HG03064 (cell line): ENCODE data around the gene ZACN.

Source experiments
- ATAC-seq: cut with Tn5 transposase; IDR thresholded peaks from one replicate; pipeline ENCODE4 v1.9.1; 2021; ENCODE audit warnings: low read depth; ENCODE audit not compliant: unreplicated experiment

The ZACN gene

GRCh38 chr17:76080768-76081287 lies 1.8 kb downstream of the ZACN start:
- no peak for ATAC-seq

GRCh38 chr17:76081295-76082210 lies 2.6 kb downstream of the ZACN start:
- no peak for ATAC-seq

GRCh38 chr17:76082326-76083251 lies 3.6 kb downstream of the ZACN start:
- ATAC-seq: no peak

- ATAC-seq: no peak
These were observed 4.7 kb downstream of the ZACN start for GRCh38 chr17:76083536-76084182.

GRCh38 chr17:76085066-76085730 lies 6.2 kb downstream of the ZACN start:
- ATAC-seq: no peak

- no peak for ATAC-seq
These were observed 6.9 kb downstream of the ZACN start for GRCh38 chr17:76085731-76086366.

- ATAC-seq: no peak
These were observed 7.4 kb downstream of the ZACN start for GRCh38 chr17:76086384-76086783.

- ATAC-seq: no peak
These were observed 8.5 kb downstream of the ZACN start for GRCh38 chr17:76087531-76087930.

- ATAC-seq: no peak
These were observed 9.3 kb downstream of the ZACN start for GRCh38 chr17:76088041-76088867.

- no peak for ATAC-seq
These were observed 10.0 kb downstream of the ZACN start for GRCh38 chr17:76088868-76089576.

GRCh38 chr17:76089680-76090516 lies 10.9 kb downstream of the ZACN start:
- no peak for ATAC-seq

GRCh38 chr17:76090517-76091129 lies 11.6 kb downstream of the ZACN start:
- ATAC-seq: no peak

GRCh38 chr17:76091526-76092286 lies 12.7 kb downstream of the ZACN start:
- no peak for ATAC-seq

GRCh38 chr17:76092526-76093413 lies 13.8 kb downstream of the ZACN start:
- no peak for ATAC-seq

GRCh38 chr17:76094046-76094445 lies 15.1 kb downstream of the ZACN start:
- ATAC-seq: no peak
